Measurements from ENCODE around the gene ESCO1.

Gene ESCO1

DNA sequence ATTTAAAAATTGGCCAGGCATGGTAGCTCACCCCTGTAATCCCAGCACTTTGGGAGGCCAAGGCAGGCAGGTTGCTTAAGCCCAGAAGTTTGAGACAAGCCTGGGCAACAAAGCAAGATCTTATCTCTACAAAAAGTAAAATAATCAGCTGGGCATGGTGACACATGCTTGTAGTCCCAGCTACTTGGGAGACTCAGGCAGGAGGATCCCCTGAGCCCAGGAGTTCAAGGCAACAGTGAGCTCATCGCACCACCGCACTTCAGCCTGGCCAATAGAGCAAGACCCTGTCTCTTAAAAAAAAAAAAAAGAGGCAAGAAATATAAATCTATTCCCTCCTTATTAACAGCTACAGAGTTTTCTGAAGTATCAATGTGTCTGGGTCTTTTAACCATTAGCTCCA is 51.9 kb downstream of the ESCO1 start:
- no peaks in the 10 kb centered on the region for H3K4me1 Mint-ChIP-seq (ENCODE audit: low read depth)
- no peak overlapping the region for H3K4me3 Mint-ChIP-seq
- H3K27ac Mint-ChIP-seq = no peak overlapping the region
- intact Hi-C loops (cut with micrococcal nuclease) = no loop called here
- H3K9me3 Mint-ChIP-seq = peaks cover 7% of the 10 kb centered on the region
- no peaks in the 10 kb centered on the region for H3K27me3 Mint-ChIP-seq
- H3K36me3 Mint-ChIP-seq (ENCODE audit: low read depth) = peaks cover 98% of the 10 kb centered on the region

DNA sequence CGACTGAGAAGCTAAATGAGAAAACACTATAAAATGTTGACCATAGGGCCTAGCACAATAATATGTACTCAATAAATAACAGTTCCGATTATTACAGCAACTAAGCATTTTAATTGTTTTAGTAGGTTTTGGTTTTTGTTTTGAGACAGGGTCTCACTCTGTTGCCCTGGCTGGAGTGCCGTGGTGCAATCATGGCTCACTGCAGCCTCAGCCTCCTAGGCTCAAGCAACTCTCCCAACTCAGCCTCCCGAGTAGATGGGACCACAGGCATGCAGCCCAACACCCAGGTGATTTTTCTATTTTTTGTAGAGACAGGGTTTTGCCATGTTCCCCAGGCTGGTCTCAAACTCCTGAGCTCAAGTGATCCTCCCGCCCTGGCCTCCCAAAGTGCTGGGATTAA is 54.1 kb downstream of the ESCO1 start:
- H3K36me3 Mint-ChIP-seq (ENCODE audit: low read depth) = peaks cover 90% of the 10 kb centered on the region
- H3K4me1 Mint-ChIP-seq (ENCODE audit: low read depth) = no peaks in the 10 kb centered on the region
- no peak overlapping the region for H3K4me3 Mint-ChIP-seq
- intact Hi-C loops (cut with micrococcal nuclease) = no loop called here
- H3K9me3 Mint-ChIP-seq = no peaks in the 10 kb centered on the region
- H3K27me3 Mint-ChIP-seq = no peaks in the 10 kb centered on the region
- H3K27ac Mint-ChIP-seq = no peak overlapping the region

DNA sequence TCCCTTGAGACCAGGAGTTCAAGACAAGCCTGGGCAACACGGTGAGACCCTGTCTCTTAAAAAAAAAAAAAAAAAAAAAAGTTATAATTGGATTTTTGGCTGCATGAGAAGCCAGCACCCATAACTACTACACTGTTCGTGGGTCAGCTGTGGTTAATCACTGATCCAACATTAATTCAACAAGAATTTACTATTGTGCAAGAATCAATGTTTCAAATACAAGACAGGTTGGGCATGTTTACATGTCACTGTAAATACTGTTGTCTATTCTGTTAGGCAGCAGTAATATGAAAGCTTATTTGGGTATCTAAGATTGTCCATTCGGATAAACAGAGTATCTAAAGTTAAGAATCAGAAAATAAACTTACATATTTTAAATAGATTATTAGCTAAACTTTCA is 62.3 kb downstream of the ESCO1 start:
- intact Hi-C loops (cut with micrococcal nuclease) = loop anchor here (10.0 kb wide), 1 partner anchor 563 kb away; no protein-coding TSS in a partner anchor
- H3K9me3 Mint-ChIP-seq = no peaks in the 10 kb centered on the region
- H3K36me3 Mint-ChIP-seq (ENCODE audit: low read depth) = peaks cover 77% of the 10 kb centered on the region
- H3K27me3 Mint-ChIP-seq = no peaks in the 10 kb centered on the region
- no peaks in the 10 kb centered on the region for H3K4me1 Mint-ChIP-seq (ENCODE audit: low read depth)
- H3K4me3 Mint-ChIP-seq = no peak overlapping the region
- no peak overlapping the region for H3K27ac Mint-ChIP-seq

DNA sequence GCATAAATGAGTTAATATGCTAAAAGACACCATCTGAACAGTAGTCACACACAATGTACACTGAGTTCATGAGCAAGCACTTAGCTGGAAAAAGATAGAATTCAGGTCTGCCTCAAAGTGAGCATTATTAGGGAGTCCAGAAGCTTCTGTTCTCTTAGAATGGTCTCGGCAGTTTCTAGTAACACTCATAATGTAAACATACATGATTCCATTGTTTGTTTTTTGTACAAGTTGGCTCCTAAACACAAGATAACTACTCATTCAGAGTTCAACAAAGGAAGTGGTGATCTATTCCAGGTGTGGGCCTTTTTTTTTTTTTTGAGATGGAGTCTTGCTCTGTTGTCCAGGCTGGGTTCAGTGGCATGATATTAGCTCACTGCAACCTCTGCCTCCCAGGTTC is 66.2 kb downstream of the ESCO1 start:
- Mint-ChIP-seq H3K4me1 (ENCODE audit: low read depth) (no peaks in the 10 kb centered on the region), H3K9me3 (no peaks in the 10 kb centered on the region), H3K27ac (no peak overlapping the region), H3K27me3 (no peaks in the 10 kb centered on the region), H3K4me3 (no peak overlapping the region), H3K36me3 (ENCODE audit: low read depth) (peaks cover 81% of the 10 kb centered on the region)
- intact Hi-C loops (cut with micrococcal nuclease) = loop anchor here (10.0 kb wide), 1 partner anchor 560 kb away; no protein-coding TSS in a partner anchor

DNA sequence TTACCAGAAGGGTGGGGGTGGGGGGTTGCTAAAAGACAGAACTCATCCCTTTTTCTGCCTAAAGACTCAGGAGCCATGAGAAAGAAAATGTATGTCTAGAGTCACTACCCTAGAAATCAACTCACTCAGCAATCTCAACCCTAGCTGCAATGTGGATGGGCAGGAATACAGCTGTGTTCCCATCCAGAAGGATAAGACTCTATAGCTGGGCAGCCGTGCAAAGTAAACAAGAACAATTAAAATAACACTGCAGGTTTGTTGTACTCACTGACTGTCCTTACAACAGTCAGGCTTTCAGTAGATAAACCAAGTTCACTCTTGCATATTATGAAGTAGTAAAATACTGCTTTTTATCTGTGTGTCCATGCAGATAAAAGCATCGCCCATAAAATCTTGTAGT is 74.0 kb downstream of the ESCO1 start:
- no peaks in the 10 kb centered on the region for H3K9me3 Mint-ChIP-seq
- H3K27me3 Mint-ChIP-seq = no peaks in the 10 kb centered on the region
- no peaks in the 10 kb centered on the region for H3K4me1 Mint-ChIP-seq (ENCODE audit: low read depth)
- no peak overlapping the region for H3K4me3 Mint-ChIP-seq
- no peak overlapping the region for H3K27ac Mint-ChIP-seq
- intact Hi-C loops (cut with micrococcal nuclease) = no loop called here
- peaks cover 69% of the 10 kb centered on the region for H3K36me3 Mint-ChIP-seq (ENCODE audit: low read depth)

DNA sequence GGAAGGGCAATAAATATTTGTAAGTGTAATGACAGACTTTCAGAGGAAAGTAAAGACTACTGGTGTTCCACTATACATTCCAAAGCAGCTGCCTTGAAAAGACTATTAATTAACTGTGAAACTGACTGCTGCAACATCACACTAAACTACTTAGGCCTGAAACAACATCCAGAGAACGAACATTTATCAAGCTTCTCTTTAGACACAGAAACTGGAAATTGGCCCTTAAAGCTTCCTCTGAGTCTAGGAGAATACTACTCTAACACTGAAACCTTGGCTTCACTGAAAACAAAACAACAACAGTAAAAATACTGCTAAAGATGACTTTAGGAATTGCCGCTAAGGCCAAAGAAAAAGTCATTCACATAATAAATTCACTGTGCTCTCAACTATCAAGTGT is 74.6 kb downstream of the ESCO1 start:
- H3K27me3 Mint-ChIP-seq = no peaks in the 10 kb centered on the region
- peaks cover 69% of the 10 kb centered on the region for H3K36me3 Mint-ChIP-seq (ENCODE audit: low read depth)
- H3K4me1 Mint-ChIP-seq (ENCODE audit: low read depth) = no peaks in the 10 kb centered on the region
- H3K27ac Mint-ChIP-seq = no peak overlapping the region
- no peak overlapping the region for H3K4me3 Mint-ChIP-seq
- intact Hi-C loops (cut with micrococcal nuclease) = no loop called here
- no peaks in the 10 kb centered on the region for H3K9me3 Mint-ChIP-seq

DNA sequence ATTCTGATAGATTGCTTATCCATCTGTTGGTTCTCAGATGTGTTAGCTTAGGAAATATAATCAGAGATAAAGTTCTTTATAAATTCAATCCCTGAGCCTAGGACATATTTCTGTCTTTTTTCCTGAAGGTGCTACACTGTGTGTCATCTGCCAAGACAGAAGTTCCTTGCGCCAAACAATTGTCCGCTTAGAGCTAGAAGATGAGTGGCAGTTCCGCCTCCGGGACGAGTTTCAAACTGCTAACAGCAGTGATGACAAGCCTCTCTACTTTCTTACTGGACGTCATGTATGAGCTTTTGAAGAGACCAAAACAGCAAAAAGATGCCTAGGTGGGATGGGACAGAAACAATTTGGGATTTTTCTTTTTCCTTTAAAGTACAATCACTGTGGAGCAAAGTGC is 78.0 kb downstream of the ESCO1 start:
- Mint-ChIP-seq H3K4me3 (no peak overlapping the region), H3K27me3 (no peaks in the 10 kb centered on the region), H3K27ac (no peak overlapping the region), H3K36me3 (ENCODE audit: low read depth) (peaks cover 68% of the 10 kb centered on the region), H3K4me1 (ENCODE audit: low read depth) (no peaks in the 10 kb centered on the region), H3K9me3 (no peaks in the 10 kb centered on the region)
- intact Hi-C loops (cut with micrococcal nuclease) = no loop called here

DNA sequence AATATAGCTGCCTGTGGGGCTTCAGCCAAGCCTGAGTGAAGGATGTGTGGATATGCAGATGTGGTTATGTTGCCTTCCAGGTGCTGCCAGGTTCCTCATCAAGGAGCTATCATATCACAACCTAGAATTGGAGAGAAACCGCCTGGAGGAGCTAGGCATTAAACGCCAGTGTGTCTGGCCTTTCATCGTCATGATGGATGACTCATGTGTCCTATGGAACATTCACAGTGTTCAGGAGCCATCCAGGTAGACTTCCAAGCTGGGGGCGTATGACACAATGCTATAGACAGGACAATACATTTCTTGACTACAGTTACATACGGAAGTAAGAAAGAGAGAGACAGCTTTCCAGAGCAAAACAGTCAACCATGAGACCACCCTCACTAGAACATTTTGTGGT is 86.8 kb downstream of the ESCO1 start:
- Mint-ChIP-seq H3K4me1 (ENCODE audit: low read depth) (no peaks in the 10 kb centered on the region), H3K27ac (no peak overlapping the region), H3K9me3 (peaks cover 8% of the 10 kb centered on the region), H3K27me3 (no peaks in the 10 kb centered on the region), H3K4me3 (no peak overlapping the region), H3K36me3 (ENCODE audit: low read depth) (peaks cover 34% of the 10 kb centered on the region)
- intact Hi-C loops (cut with micrococcal nuclease) = no loop called here

DNA sequence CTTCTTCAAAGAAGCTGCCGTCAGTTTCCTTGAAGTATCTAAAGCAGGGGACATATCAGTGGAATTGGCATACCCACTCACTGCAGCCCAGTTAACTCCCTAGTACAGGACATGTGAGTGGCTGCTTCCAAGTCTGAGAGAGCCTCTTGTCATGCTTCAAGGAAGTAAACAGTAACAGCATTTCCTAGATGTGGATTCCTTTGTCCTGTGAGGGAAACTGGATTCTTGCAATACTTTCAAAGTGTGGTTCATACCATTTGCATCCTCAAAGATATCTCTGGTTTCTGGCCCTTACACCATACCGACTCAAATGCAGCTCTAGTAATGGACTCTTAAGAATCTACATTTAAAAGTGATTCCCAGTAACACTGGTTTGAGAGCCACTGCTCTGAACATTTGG is 87.2 kb downstream of the ESCO1 start:
- no peaks in the 10 kb centered on the region for H3K27me3 Mint-ChIP-seq
- no peak overlapping the region for H3K4me3 Mint-ChIP-seq
- intact Hi-C loops (cut with micrococcal nuclease) = no loop called here
- H3K4me1 Mint-ChIP-seq (ENCODE audit: low read depth) = no peaks in the 10 kb centered on the region
- H3K36me3 Mint-ChIP-seq (ENCODE audit: low read depth) = peaks cover 33% of the 10 kb centered on the region
- H3K9me3 Mint-ChIP-seq = peaks cover 8% of the 10 kb centered on the region
- H3K27ac Mint-ChIP-seq = no peak overlapping the region

DNA sequence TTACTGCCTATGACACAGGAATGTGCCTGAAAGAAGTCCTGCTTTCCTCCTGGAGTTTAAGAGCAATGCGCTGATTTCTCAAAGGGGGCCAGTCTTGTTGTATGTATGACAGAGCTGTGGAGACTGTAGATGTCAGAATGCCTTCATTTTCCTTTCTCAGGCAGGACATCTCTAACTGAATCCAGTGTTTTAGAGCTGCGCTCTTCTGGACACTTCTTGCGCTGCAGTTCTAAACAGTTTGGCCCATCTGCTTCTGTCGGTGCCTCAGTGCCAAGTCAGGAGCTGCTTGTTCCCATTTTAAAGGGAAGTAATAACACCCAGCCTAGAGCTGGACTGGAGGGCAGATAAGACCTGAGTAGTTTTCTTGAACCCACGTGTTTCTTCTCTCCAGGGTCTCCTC is 91.4 kb downstream of the ESCO1 start:
- H3K36me3 Mint-ChIP-seq (ENCODE audit: low read depth) = peaks cover 11% of the 10 kb centered on the region
- no peak overlapping the region for H3K27ac Mint-ChIP-seq
- no peaks in the 10 kb centered on the region for H3K4me1 Mint-ChIP-seq (ENCODE audit: low read depth)
- intact Hi-C loops (cut with micrococcal nuclease) = no loop called here
- peaks cover 8% of the 10 kb centered on the region for H3K9me3 Mint-ChIP-seq
- no peak overlapping the region for H3K4me3 Mint-ChIP-seq
- no peaks in the 10 kb centered on the region for H3K27me3 Mint-ChIP-seq

DNA sequence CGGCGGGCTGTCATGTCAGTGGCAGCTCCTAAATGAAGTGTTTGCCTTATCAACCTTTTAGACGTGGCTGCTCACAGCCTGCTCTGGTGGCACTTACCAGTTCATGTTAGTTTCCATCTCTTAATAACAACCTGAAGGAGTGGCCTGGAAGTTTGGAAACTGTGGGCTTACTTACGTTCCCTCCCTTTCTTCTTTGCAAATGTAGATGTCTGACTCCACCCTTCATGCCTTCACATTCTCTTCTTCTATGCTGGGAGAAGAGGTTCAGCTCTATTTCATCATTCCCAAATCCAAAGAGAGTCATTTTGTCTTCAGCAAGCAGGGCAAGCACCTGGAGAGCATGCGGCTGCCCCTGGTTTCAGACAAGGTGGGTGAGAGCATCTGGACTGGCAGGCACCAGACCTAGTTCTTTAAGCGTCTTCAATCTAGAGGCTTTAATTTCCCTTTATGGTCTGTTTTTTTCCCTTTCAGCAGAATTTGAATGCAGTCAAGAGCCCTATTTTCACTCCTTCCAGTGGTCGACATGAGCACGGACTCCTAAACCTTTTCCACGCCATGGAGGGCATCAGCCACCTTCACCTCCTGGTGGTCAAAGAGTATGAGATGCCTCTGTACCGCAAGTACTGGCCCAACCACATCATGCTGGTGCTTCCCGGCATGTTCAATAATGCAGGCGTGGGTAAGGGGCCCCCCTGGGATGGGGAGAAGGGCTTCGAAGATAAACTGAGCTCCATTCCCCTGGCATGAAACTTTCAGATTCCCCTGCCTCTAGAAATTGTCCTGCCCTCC is 92.4 kb downstream of the ESCO1 start:
- Mint-ChIP-seq H3K36me3 (ENCODE audit: low read depth) (peaks cover 2% of the 10 kb centered on the region), H3K9me3 (peaks cover 8% of the 10 kb centered on the region), H3K4me1 (ENCODE audit: low read depth) (no peaks in the 10 kb centered on the region), H3K4me3 (no peak overlapping the region), H3K27ac (no peak overlapping the region), H3K27me3 (no peaks in the 10 kb centered on the region)
- intact Hi-C loops (cut with micrococcal nuclease) = no loop called here

DNA sequence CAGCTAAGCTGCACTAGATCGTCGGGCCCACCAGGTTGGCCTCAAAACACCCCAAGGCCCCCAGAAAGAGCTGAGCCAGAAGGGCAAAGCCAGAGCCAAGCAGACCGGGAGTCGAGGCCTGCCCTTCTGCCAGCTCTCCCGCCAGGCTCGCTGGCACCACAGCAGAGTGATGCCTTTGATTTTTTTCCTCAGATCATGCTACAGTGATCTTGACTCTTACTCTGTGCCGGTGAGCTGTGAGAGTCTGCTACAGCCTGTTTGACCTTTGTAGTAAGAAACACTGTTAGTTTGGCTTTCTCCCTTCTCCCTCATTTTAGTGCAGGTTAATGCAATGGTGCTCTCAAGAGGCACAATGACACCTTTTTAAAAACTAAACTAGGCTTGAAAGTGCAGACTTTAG is 97.8 kb downstream of the ESCO1 start:
- H3K4me1 Mint-ChIP-seq (ENCODE audit: low read depth) = no peaks in the 10 kb centered on the region
- H3K27me3 Mint-ChIP-seq = no peaks in the 10 kb centered on the region
- H3K9me3 Mint-ChIP-seq = no peaks in the 10 kb centered on the region
- no peak overlapping the region for H3K27ac Mint-ChIP-seq
- intact Hi-C loops (cut with micrococcal nuclease) = no loop called here
- no peaks in the 10 kb centered on the region for H3K36me3 Mint-ChIP-seq (ENCODE audit: low read depth)
- no peak overlapping the region for H3K4me3 Mint-ChIP-seq

DNA sequence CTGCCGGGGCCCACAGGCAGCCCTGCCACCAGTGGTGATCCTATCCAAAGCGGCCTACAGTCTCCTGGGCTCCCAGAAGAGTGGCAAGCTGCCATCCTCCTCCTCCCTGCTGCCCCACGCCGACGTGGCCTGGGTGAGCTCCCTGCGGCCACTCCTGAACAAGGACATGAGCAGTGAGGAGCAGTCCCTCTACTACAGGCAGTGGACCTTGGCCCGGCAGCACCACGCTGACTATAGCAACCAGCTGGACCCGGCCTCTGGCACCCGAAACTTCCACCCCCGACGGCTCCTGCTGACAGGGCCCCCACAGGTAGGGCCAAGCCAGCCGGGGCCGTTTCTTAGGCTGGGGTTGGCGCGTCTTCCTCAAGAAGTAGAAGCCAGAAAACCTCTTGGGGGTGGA is 100.5 kb downstream of the ESCO1 start:
- Mint-ChIP-seq H3K4me1 (ENCODE audit: low read depth) (no peaks in the 10 kb centered on the region), H3K27ac (no peak overlapping the region), H3K27me3 (peaks cover 3% of the 10 kb centered on the region), H3K4me3 (no peak overlapping the region), H3K36me3 (ENCODE audit: low read depth) (no peaks in the 10 kb centered on the region), H3K9me3 (no peaks in the 10 kb centered on the region)
- intact Hi-C loops (cut with micrococcal nuclease) = no loop called here

DNA sequence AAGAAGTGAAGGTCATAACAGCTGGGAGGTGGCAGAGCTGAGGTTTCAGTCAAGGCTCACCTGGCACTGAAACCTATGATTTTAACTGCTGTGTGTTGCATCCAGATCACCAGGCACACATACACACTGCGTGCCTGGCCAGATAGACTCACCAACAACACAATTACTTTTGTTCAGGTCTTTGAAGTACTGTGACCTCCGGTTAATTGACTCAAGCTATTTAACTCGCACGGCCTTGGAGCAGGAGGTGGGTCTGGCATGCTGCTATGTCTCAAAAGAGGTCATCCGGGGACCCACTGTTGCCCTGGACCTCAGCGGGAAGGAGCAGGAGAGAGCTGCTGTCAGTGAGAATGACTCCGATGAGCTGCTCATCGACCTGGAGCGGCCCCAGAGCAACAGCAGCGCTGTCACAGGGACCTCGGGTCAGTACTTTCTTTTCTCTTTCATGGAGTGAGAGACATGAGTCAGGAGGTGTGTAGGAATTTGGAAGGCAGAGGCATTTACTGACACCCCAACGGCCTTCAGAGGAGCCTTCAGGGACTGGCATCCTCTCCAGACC is 104.1 kb downstream of the ESCO1 start:
- Mint-ChIP-seq H3K36me3 (ENCODE audit: low read depth) (no peaks in the 10 kb centered on the region), H3K4me1 (ENCODE audit: low read depth) (no peaks in the 10 kb centered on the region), H3K27me3 (peaks cover 3% of the 10 kb centered on the region), H3K27ac (no peak overlapping the region), H3K4me3 (no peak overlapping the region), H3K9me3 (no peaks in the 10 kb centered on the region)
- intact Hi-C loops (cut with micrococcal nuclease) = no loop called here

DNA sequence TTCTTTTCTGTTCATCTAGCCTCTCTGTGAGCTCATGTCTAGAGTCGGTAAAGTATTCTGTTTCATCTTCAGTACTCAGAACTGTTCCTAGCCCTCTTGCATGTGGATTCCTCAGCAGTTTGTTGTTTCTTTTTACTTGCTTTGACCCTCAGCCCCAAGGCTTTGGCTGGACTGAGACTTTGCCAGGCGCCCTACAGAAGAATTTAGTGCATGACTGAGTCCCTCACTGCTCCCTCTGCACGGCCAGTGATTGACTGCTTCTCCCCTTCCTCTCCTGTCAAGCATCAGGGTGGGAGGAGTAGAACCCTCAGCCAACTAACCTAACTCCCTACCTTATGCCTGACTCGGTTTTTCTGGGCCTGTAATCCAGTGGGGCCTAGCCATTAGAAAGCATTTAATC is 109.8 kb downstream of the ESCO1 start:
- Mint-ChIP-seq H3K4me3 (no peak overlapping the region), H3K9me3 (no peaks in the 10 kb centered on the region), H3K27ac (no peak overlapping the region), H3K36me3 (ENCODE audit: low read depth) (no peaks in the 10 kb centered on the region), H3K4me1 (ENCODE audit: low read depth) (no peaks in the 10 kb centered on the region), H3K27me3 (no peaks in the 10 kb centered on the region)
- intact Hi-C loops (cut with micrococcal nuclease) = no loop called here
